Fibroblast of skin of right biceps (primary cell): Measurements from ENCODE around the gene PARL.
"Not testable (repeated sequence)": the region's sequence is repeated elsewhere in the genome, so short reads cannot be mapped to it uniquely, and the experiment has no call there.

ENCODE experiments used
- DNase-seq: peaks from one replicate; pipeline ENCODE4 v3.0.0-alpha.2; 2013

PARL gene

DNA sequence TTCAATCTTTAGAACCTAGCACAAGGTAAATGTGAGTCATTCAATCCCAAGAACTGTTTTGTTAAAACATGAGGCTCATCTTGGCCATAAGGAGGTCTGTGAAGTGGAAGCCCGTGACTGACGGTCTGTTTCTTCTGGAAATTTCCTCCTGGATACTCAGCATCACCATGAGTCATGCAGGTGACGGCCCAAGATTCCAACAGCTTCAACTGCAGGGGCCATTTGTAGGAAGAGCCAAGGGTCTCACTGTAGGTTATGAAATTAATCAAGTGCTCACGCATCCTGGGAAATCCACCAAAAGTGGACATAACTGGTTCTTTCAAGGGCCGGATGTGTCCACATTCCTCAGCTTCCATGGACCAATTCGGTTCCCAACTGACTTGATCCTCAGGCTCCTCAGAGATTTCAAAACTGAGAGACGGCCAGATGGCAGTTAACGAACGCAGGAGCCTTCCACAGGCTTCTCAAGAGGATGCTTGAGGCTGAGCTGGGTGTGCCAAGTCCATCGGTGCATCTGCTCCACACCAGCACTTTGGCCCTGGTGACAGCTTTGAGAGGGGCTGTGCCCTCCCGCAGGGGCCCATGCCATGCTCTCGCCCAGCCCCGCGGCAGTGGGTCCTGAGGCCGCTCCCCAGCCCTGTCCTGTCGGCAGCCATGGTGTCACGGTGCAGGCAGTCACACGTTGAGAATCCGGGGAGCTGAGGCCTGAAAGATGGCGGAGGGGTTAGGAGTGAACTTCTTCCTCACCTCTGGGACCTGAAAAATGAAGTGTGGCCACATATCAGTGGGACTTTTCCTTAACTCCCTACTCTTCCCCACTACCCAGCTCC lies 67.8 kb downstream of the PARL start:
- DNase-seq, result peak; percentile 14

DNA sequence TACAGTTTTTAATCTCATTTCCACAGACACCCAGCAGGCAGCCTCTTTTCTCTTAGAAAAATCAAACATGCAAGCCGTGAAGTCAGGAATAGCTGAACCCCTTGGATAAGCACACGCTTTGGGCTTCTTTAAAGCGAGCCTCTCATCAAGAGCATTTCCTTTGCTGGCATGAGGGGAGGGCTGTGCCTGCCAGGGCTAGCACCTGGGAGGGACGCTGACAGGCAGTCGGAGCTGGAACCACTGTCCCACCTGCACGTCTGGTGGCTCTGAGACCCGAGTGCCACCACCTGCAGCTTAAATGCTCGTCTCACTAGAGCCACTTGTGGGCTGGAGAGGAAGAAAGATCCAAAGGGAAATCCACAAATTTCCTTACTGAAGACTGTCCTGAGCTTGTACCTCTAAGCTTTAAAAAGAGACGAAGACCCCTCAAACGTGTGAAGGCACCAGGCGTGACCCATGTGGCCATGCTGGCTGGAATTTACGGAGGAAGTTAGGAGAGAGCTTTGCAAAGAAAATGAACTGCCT lies 68.7 kb downstream of the PARL start:
- no peak for DNase-seq

DNA sequence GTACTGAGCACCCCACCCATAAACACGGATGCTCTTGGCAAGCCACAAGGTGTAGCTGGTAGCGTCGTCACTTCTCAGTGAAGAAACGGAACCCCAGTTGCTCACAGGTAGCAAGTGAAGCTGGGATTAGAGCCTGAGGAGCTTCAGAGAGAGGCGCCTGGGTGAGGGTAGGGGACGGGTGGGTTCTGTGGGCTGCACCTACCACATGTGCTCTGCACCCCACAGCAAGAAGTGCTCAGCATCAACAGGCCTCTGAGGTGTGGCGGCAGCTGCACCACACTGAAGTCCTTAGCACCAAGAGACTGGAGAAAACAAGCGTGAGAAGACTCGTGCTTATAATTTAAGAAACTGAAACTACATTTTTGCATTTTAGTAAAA lies 69.1 kb downstream of the PARL start:
- no peak for DNase-seq

DNA sequence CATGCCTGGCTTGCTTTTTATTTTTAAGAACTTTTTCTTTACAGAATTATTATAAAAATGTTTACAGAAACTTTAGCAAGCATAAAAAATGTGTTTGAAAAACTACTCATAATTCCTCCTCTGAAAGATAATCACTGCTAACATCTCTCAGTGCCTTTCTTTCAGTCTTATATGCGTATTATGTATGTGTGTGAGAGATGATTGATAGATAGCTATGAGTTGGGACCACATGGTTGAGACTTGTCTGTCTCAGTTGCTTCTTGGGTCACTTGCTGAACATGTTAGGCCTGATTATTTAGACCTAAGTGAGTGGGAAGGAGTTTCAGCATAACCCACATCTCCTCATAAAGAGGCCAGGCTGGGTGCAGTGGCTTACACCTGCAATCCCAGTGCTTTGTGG lies 70.4 kb downstream of the PARL start:
- no peak for DNase-seq

DNA sequence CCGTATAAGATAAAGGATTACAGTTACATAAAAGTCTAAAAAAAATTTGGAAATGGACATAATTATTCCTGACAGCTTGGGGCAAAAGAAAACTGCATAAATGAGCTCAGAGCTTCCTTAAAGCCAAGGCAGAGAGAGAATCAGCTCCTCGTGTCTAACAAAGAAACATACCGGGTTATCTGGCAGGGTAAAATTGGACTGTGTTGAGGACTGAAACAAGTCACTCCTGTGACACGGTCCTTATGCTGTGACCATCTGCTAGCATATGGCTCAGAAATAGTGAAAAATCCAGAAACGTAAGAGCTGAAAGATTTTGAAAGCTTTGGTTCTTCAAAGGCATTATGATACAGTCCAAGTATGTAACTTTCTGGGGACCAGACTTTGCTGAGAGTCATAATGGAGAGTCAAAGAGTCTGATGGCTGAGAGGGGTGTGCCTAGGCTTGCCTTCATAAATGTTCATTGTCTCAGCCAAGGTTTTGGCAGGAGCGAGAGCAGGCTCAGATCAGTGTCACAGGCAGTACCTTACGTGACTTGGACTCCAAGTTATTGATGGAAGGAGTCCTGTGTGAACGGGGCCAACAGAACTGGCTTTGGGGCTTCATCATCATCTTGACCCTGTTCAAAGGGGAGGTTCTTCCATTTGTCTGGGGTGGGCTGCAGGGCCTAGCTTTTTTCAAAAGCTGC lies 71.8 kb downstream of the PARL start:
- no peak for DNase-seq

DNA sequence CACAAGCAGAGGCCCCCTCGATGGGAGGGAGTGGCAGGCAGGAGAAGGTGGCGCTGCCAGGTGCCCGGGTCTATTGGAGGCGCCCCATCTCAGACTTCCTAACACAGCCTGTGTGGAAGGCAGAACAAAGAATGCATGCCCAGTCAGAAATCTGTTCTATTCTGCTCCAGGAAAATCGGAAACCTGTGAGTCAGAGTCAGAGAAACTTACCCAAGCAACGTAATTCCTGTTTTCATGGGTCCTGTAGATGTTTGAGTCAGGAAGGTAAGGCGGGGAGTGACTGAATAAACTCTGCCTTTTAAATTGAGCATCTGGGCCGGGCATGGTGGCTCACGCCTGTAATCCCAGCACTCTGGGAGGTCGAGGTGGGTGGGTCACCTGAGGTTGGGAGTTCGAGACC lies 73.0 kb downstream of the PARL start:
- DNase-seq, result no peak

DNA sequence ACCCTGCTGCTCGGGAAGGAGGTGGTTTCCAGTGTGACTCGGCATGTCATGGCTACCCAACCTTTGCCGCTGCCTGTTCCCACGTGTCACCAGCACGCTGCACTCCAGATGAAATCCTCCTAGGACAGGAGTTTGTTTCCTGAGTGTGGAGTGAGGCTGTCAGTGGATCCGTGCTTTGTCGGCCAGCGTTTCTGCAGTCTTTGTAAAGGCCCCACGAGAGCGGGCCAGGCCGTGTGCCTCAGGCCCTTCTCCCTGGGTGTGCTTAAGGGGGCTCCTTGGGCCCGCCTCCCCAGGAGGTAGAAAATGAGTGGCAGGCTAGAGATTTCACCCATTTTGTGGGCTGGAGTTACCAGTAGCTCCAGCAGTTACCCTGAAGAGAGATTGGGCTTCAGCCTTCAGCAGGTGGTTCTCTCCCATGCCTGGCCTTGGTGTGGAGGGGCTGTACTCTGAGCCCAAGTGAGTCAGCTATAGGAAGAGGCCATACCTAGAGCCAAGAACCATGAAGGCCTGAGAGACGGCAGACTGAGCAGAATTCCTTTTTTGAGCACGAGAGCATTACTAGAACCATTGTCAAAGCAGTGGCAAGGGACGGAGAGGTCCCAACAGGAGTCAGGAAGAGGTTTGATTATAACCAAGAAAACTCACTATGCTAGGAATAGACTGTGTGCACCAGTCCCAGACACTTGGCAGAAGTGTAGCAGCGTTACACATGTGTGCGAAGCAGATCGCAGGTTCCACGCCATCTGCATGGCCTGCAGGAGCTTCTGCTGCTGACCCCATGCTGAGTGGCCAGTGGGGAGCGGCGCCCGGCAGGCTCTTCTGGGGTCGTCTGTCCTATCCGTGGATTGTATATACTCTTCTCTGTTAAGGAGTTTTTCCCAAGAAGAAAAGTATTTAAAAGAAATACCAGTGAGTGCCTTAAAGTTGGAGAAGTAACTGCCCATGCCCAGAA lies 73.8 kb downstream of the PARL start:
- no peak for DNase-seq

DNA sequence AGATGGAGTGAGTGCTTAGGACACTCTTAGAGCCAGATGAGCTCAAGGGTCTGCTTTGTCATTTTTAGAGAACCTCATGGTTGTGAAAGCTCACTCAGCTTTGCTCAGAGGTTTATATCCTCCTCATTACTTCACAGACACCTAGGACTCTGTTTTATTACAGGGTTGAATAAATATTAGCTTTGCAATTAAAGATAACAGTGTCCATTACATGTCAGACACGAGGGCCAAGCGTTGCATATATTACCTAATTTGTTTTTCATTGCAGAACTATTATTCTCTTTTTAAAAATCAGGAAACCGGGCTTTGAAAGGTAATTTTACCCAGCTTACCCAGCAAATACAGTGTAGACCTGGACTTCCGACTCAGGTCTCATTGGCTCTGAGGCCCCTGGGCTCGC lies 75.4 kb downstream of the PARL start:
- DNase-seq, result no peak

DNA sequence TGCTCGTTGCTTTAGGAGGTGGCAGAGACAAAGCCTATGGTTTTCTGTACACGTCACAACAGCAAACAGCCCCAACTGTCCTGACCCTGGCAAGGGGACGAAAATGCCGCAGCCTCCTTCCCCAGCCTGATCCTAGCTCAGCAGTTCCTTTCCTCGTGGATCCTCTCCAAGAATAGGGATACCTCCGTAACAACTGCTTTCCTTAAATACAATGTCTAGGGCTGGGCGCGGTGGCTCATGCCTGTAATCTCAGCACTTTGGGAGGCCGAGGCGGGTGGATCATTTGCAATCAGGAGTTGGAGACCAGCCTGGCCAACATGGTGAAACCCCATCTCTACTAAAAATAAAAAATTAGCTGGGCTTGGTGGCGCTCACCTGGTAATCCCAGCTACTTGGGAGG lies 76.3 kb downstream of the PARL start:
- no peak for DNase-seq

DNA sequence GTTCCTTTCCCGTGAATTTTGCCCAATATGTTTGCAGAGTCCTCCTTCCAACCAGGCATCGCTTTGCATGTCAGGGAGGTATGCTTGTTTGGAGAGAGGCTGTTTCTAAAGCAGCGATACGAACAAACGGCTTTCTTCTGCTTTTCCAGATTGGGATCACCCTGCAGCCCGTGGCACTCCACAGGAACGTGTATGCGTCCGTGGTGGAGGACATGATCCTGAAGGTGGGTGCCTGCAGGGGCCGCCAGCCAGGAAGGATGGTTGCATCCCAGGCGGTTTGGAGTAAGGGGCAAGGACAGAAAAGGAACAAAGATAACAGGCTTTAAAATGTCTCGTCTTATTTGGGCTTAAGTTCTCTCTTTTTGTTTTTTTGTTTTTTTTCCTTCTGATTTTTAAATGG lies 76.8 kb downstream of the PARL start:
- no peak for DNase-seq

DNA sequence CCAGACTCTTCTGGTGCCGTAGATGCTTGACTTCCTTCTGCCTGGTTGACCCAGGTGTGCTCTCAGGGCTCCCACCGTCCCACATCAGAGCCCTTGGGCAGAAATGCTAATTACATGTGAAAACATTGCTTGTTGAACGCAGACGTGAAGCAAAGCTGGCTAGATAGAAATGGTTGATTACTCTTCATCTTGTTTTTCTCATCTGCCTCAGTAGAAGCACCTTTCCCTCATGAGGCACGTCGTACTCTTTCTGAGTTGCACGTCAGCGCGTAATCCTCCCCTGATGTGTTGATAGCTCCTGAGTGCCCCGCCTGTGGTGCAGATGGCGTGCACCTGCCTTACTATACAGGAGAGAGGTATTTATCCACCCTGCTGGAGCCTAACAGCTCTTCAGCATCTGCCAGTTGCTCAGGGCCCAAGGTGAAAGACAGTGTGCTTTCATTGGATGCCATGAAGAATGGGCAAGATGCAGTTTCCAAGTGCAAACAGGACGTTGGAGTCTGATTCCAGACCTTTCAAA lies 77.4 kb downstream of the PARL start:
- no peak for DNase-seq

DNA sequence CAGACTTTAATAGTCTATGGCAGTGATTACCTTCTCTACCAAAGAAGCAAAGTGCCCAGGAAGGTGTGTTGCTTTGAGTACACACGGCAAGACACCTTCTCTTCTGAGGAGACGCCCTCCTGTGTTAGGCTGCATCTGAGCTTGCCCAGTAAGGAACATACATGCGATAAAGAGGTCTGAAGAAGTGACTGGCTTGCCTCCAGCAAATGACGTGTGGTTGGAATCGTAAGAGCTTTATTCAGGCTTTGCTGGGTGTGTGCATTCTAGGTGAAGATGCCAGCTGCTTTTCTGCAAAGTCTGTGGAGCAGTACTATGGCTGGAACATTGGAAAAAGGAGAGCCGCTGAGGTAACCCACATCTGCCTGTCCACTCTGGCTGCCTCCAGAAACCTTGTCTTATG lies 81.7 kb downstream of the PARL start:
- no peak for DNase-seq

DNA sequence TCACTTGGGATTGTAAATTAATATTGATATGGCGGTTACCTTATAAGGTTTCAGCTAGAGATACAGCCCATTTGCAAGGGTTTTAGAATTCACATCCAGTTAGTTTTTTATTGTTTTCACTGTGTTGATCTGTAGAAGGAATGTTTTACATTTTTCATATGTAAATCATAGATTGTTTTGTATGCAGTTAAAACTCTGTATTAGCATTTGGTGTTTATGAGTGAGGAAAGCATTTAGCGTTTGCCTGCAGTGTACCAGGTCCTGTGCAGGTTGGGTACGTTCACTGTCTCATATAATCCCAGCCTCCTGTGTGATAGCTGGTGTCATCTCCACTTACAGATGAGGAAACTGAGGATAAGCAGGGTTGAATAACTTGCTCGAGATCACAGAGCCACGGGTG lies 83.1 kb downstream of the PARL start:
- no peak for DNase-seq

DNA sequence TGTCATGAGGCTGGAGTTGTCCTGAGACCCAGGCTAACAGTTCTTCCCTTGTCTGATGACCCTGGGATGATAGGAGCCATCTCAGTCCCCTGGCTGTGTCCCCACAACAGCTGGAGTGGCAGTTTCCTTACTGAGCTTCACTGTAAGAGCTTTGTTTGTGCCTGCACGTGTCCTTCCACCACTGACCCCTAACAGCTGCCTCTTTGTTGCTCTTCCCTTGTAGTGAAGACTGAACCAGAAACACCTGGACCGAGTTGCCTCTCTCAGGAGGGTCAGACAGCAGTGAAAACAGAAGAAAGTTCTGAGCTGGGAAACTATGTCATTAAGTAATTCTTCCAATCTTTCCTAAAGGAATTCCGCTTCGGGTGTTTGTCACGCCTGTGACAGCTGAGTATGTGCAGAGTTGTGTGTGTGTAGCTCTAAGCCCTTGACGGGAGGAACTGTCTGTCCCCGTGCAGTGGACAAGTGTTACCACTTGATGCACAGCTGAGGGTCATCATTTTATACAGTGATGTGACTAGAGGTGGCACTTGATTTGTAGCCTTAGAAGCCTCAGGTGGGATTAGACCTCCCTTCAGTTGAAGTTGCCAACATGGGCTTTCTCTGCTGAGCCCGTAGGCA lies 84.3 kb downstream of the PARL start:
- no peak for DNase-seq

DNA sequence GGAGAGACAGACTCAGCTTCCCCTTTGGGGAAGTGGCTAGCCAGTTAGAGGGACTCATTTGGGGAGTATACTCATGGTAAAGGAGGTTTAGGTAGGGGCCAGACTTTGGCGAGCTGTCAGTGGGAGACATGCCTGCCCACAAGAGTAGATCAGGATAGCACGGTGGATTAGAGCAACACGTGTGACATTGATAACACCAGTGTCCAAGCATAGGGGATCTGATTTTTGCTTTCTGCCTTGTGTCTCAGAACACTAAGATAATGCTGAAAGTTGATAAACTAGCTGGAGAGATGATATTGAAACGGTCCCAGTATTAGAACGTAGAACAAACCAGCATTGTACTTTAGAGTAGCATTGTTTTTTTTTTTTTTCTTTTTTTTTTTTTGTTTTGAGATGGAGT lies 85.2 kb downstream of the PARL start:
- no peak for DNase-seq

DNA sequence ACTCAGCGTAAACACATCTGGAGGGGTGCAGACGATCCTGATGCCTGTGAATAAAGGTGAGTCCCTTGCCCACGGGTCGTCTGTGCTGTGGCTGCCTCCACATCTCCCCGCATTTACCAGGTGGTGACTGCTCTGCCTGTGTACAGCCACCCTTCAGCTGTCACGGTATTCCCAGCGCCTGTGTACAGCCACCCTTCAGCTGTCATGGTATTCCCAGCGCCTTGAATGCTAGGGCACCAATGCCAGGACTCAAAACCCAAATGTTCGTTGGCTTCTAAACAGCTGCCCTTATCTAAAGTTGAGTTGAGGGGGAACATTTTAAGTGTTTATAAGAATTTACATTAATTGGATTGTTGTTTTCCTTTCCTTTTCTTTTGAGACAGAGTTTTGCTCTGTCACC lies 86.7 kb downstream of the PARL start:
- no peak for DNase-seq

DNA sequence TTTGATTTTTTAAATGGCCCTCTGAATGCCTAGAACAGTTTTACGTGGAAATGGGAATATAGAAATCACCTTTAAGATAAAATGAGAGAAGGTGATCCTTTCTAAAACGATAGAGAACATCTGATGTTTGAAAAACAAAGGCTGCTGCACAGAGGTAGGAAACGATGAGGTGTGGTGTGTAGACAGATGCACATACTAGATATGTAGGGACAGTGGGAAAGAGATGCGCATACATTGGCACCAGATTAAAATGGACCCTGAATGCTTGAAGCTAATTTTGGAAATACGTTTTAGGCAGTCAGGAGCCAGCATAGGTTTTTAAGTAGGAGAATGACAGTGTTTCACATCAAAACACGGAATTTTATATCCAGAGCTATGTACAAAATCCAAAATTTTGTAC lies 88.3 kb downstream of the PARL start:
- DNase-seq, result no peak

DNA sequence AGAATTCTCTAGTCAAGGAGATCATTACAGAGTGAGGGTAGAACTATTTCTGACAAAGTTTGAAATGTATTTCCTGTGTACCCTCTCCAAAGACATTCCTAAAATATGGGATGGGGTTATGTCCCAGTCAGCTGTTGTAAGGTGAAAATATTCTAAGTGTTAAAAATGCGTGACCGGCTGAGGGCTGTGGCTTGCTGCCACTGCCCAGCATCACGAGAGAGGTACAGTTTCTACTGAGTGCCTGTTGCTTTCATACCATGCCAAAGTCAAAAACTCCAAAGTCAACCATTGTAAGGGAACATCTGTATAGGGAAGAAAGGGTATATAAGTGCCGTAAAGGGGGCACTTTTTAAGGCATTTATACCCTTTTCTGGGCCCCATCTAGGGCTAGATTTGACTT lies 90.2 kb downstream of the PARL start:
- no peak for DNase-seq

DNA sequence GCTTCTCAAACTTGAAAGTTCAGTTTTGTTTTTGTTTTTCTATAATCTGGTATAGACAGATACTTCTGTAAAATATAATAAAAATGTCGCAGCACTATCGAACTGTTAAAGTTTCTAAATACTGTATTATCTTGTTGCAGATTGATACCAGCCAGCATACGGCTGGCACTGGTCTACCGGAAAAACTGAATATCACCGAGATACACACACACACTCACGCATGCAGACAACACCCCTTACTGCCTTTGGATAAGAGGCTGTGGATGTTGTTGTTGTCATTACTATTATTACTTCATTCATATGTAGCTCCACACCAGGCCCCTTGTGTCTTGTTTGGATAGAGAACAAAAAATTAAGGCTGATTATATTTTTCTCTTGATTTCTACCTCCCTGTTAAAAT lies 91.7 kb downstream of the PARL start:
- no peak for DNase-seq

DNA sequence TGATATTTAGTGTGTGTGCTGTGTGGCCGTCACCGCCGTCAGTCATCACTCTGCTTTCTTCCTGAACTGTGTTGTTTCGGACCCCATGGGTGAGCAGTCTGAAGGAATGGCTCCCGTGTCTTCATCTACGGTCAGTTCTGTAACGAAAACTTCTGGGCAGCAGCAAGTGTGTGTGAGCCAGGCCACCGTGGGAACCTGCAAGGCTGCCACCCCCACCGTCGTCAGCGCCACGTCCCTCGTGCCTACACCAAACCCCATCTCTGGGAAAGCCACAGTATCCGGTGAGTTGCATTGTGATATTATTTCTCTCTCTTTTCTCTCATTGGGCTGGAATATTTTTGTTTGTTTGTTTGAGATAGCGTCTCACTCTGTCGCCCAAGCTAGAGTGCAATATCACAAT lies 94.0 kb downstream of the PARL start:
- DNase-seq, result no peak

DNA sequence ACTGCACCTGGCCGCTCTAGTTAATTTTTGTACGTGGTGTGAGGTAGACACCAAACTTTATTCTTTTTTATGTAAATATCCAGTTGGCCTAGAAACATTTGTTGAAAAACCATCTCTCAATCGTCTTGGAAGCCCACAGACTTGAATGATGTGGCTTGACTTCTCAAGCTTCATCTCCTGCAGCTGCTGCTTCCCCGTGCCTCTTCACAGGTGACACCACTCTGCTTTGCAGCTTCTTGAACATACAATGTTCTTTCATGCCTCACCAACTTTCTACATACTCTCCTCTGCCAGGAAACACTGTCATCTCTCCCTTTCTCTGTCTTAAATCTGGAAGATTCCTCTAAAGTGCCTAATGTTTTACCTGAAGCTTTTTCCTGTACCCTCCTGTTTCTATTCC lies 94.9 kb downstream of the PARL start:
- DNase-seq, result no peak

DNA sequence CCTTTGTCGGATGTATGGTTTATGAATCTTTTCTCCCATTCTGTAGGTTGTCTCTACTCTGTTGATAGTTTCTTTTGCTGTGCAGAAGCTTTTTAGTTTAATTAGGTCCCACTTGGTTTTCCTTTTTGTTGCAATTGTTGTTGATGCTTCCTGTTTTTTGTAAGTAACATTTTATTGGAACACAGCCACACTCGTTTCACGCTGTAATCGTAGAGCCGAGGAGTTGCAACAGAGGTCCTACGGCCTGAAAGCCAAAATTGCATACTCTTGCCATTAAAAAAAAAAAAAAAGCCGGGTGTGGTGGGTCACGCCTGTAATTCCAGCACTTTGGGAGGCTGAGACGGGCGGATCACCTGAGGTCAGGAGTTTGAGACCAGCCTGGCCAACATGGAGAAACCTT lies 100.2 kb downstream of the PARL start:
- DNase-seq, result not testable (repeated sequence)
